Activated T-helper 9 cell treated with anti-CD3 and anti-CD28 coated beads, Interleukin-2, amount 50 U/mL, for 16 hours (primary cell): ENCODE results near the gene PMM2.
A peak's percentile ranks its signal among the peaks of the same experiment; 100 is the strongest.
"Not testable (repeated sequence)": the region's sequence is repeated elsewhere in the genome, so short reads cannot be mapped to it uniquely, and the experiment has no call there.

Experiments used
- DNase-seq: peaks from one replicate; pipeline ENCODE4 v3.0.0-alpha.2; 2020; ENCODE audit warnings: low read depth

Gene PMM2

GRCh38 chr16:8797364-8798173 is at the start of gene PMM2, which contains the start of gene TMEM186:
TSS of gene PMM2 (plus strand) at chr16:8797839. CDS start at chr16:8797883, 44 bp downstream.
TSS of gene TMEM186 (minus strand) at chr16:8797639. CDS start at chr16:8797614, 25 bp downstream.
- peak; percentile 92 for DNase-seq

- not testable (repeated sequence) for DNase-seq
Observed at GRCh38 chr16:8748944-8749343, 48.7 kb upstream of the PMM2 start.

- DNase-seq = no peak
Observed at GRCh38 chr16:8751481-8752311, 45.9 kb upstream of the PMM2 start.

- no peak for DNase-seq
Observed at GRCh38 chr16:8752706-8753105, 44.9 kb upstream of the PMM2 start.

DNA sequence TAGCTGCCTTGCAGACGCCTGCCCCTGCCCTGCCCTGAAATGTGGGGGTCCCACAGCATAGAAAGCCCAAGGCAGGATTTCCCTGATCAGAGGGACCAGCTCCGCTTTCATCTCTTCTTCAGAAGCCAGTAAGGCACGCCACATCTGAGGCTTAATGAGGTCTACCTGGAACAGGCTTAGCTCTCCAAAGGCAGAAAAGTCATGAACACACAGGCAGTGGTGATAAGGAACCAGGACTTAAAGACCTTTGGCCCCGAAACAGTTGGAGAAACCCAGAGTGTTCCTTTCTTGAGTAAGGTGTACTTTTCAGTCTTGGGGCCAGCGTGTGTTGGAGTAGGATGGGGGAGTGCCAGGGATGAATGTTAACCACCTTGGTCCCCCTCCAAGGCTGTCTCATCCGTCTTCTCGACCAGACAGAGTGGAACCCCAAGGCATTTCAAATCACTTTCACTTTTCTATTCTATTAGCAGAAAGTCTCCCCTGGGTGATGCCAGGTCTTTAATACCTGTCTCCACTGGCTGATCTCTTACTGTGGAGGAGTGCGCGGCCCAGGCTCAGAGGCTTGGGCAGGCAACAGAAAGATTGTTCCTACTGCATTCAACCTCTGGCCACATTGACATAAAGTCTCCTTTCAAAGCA is 44.1 kb upstream of the PMM2 start:
- DNase-seq = no peak

DNA sequence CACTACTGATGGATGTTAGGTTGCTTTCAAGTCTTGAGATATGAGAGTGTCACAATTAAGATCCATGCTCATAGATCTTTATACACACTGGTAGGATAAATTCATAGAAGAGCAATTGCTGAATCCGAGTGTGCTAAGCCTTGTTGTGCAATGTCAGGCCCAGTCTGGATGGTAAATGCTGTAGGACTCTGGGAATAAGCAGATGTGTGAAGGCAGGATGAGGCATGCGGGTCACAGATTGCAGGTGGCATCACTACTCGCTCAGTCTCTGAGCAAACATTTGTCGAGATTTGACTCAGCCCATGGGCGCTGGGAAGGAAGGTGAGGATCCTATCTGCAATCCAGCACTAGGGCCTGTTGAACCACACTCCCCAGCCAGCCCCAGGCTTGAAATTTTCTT is 40.9 kb upstream of the PMM2 start:
- DNase-seq = no peak

- no peak for DNase-seq
Observed at GRCh38 chr16:8758022-8758421, 39.6 kb upstream of the PMM2 start.

GRCh38 chr16:8760021-8760420 is 37.6 kb upstream of the PMM2 start:
- DNase-seq = no peak

DNA sequence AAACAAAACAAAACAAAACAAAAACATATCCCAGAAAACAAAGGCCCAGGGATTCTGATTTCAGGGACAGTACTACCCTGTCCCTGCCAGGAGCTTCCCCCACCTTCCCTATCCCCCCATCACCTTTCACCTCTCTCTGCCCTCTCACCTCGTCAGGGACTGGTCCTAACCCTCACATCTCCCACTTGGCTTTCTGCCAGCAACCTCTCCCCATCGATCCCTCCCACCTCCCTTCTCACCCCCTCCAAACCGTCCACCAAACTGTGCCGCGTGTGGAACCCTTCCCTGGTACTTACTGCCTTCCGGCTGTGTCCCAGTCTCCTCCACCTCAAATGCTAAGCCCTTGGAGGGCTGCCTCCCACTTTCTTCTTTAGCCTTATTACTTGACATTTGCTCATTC is 36.6 kb upstream of the PMM2 start:
- DNase-seq = no peak

DNA sequence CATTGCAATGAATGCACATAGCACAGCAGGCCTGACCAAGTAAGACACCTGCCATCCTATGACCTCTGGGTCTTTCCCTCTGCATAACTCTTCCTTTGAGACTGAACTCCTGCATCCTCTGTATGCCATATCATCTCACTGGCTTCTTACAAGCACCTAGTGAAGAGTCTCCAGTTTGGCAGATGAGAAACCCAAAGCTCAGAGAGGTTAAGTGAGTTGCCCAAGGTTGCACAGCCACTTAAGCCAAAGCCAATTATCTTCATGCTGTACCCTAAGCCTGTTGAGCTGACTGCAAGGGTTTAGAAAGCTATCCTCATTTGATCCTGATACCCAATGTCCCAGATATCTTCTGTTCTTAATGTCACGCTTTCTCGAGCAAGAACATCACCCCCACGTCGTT is 35.4 kb upstream of the PMM2 start:
- no peak for DNase-seq

DNA sequence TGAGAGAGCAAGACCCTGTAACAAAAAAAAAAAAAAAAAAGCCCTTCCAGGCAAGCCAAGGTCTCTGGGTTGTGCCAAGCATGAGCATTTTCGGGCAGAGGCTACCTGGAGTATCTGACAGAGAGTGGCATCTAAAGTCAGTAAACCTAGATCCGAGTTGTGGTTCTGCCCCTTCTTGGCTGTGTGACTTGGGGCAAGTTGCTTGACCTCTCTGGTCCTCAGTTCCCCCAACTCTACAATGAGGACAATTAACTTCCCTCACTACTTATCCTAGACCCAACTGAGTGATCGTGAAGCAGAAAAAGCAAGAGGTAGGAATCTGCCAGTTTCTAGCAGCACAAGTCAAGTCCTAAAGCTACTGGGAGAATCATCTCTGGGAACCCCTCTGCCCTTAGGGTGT is 34.6 kb upstream of the PMM2 start:
- no peak for DNase-seq

- DNase-seq = no peak
Observed at GRCh38 chr16:8763899-8764298, 33.7 kb upstream of the PMM2 start.

GRCh38 chr16:8764525-8765250 is 33.0 kb upstream of the PMM2 start:
- DNase-seq = no peak

DNA sequence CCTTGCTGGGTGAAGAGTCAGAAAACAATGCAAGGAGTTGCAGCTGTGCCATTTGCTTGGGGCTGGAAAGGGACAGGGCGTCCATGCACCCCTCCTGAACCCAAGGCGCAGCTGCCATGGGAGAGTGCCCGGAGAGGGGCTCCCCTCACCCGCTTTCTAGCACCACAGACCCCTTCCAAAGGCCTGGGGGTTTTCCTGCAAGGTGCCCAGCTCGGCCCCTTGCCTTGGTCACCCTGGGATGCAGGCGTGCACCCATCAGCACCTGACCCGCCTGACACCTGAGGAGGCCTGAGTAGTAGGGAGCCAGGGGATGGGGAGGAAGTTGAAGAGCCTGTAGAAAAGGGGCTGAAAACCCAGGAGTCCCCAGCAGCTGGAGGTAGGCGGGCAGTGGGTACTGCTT is 30.5 kb upstream of the PMM2 start:
- no peak for DNase-seq

DNA sequence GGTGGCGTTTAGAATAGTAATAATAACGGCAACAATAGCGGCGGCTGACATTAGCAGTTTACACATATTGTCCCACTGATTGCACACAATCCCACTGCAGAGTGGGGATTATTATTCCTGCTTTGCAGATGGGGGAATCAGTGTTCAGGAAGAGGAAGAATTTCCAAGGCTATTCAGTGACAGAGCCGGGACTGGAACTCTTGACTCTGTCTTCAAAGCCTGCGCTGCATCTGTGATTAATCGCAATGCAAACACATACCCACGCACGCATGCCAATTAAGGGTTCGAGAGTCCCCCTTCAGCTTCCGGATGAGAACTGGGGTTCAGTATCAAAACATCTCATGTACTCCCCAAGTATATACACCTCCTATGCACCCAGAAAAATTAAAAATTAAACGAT is 29.4 kb upstream of the PMM2 start:
- DNase-seq = no peak

DNA sequence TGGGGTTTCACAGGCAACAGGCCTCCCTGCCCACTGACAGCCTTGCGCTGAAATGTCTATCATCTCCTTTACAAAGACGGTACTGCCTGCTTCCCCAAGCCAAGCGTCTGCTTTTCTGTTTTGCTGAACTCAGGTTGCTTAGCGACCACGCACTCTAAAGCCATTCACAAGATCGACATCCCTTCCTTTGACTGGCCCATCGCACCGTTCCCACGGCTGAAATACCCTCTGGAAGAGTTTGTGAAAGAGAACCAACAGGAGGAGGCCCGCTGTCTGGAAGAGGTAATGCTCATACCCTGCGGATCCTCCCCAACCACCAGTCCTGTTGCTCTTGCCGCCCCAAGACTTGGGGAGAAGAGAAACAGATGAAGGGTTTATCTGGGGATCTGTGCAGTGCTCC is 28.9 kb upstream of the PMM2 start:
- no peak for DNase-seq

- no peak for DNase-seq
Observed at GRCh38 chr16:8773537-8773936, 24.1 kb upstream of the PMM2 start.

DNA sequence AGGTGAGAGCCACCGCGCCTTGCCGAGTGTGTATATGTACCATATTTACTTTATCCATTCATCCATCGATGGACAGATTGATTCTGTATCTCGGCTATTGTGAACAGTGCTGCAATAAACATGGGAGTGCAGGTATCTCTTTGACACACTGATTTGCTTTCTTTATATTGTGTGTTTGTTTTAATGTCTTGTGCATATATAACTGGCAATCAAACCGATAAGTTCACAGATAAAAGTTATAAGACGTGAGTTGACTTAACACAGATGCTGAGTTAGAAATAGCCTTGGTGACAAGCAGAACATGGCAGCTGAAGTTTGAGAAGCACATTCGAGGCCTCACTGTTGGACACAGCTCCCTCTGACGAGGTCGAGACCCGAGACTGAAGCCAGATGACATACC is 23.4 kb upstream of the PMM2 start:
- DNase-seq = no peak

DNA sequence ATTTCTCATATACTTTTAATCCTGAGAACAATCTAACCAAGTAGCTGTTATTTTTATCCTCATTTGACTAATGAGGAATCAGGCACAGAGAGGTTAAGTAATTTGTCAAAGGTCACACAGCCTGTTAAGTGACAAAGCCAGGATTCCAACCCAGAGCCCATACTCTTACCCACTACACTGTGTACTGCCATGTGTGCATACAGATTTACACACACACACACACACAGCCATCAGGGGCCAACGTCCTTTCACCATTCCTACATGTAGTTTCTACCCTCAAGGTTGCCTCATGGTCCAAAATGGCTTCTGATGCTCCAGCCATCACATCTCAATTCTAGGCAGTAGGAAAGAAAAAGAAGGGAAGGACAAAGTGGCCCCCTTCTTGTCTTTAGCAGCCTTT is 22.3 kb upstream of the PMM2 start:
- no peak for DNase-seq

DNA sequence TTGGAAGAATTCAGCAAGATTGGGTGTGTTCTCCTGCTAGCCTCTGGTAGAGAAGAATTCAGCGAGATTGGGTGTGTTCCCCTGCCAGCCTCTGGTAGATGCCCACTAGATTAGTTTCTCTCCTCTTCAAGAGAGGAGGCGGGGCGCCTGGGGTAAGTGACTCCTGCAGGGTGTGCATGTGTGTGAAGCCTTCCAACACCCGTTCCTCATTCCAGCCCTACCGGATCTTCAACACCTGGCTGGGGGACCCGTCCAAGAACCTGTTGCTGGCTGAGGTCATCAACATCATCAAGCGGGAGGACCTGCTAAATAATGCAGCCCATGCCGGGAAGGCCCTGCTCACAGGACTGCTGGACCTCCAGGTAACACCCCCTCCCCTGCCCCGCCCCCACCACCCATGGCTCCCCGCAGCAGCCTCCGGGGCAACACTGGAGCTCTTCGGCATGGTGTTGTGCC is 21.5 kb upstream of the PMM2 start:
- DNase-seq = no peak

DNA sequence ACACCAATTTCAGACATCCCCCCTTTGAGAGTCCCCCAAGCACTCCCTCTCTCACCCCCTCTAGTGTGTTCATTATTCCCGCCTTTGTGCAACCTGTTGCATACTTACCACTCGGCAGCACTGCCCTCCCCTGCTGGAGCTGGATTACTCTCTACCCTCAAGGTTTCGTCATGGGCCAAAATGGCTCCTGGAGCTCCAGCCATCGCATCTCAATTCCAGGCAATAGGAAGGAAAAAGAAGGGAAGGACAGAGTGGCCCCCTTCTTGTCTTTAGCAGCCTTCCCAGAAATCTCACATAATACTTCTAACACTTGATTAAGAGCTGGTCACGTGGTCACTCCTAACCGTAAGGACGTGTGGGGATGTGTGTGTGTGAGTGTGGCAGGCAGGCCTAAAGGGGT is 20.4 kb upstream of the PMM2 start:
- no peak for DNase-seq

- no peak for DNase-seq
Observed at GRCh38 chr16:8781797-8782196, 15.8 kb upstream of the PMM2 start.
